ENCODE results near the gene FAM222A. TPM values are rescaled to one million over a fixed set of nuclear protein-coding genes. Genes with fewer than 3 reads are reported as not detected.

The FAM222A gene
- polyA plus RNA-seq, 1 experiment: 0.36 TPM

DNA sequence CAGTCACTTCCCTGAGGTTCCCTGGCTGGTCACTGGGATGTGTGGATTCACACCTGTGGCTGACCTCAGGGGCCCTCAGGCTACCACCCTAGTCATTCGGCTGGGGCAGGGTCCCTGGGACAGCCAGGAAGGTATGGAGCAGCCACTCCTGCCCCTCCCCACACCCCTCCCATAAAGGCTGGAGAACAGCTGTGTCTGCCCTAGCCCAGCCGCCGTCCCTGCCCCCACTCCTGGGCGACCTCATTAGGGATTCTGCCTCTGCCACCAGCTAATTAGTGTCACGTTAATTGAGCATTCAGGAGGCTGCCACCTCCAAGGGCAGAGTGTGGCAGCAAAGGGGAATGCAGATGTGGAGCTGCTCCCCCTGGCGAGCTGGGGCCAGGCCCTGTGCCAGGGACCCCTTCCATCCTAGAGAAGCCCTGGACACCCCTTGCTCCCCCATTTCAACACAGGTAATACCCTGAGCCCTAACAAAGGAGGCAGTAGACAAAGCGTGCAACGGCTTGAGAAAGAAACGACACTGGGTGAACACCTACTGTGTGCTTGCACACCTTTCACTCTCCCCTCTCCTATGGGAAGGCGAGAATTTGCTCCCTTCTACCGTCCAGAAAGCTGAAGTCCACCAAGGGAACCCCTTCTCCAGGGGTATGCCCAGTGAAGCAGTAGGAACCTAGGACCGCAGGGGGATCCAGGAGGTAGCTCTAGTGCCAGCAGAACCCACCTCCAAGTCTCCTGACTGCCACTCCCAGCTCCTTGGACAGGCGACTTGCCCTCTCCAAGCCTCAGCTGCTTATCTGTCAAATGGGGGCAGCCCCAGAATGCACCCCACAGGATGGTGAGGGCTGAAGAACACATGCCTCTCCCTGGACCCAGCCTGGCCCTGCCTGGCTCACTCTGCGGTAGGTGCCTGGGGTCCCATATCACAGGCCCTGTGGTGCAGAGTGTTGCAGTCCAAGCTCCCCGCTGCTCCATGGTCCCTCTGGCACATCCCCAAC is 45.1 kb downstream of the FAM222A start:
- no peak for DNase-seq (ENCODE audit: low read depth)
- Histone ChIP-seq H3K27me3 (ENCODE audit: control insufficient read depth, insufficient read depth, low read length) (peaks cover 2% of the 10 kb centered on the region; the same call in 1 of the 2 replicates), H3K4me3 (ENCODE audit: low read depth, low read length) (no peak overlapping the region), H3K36me3 (ENCODE audit: control insufficient read depth, insufficient read depth, low read length) (no peaks in the 10 kb centered on the region)
- TF ChIP-seq, protein P1, sequence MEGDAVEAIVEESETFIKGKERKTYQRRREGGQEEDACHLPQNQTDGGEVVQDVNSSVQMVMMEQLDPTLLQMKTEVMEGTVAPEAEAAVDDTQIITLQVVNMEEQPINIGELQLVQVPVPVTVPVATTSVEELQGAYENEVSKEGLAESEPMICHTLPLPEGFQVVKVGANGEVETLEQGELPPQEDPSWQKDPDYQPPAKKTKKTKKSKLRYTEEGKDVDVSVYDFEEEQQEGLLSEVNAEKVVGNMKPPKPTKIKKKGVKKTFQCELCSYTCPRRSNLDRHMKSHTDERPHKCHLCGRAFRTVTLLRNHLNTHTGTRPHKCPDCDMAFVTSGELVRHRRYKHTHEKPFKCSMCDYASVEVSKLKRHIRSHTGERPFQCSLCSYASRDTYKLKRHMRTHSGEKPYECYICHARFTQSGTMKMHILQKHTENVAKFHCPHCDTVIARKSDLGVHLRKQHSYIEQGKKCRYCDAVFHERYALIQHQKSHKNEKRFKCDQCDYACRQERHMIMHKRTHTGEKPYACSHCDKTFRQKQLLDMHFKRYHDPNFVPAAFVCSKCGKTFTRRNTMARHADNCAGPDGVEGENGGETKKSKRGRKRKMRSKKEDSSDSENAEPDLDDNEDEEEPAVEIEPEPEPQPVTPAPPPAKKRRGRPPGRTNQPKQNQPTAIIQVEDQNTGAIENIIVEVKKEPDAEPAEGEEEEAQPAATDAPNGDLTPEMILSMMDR (IDR thresholded peaks at IDR 0.05; ENCODE audit: insufficient read depth, low read depth, low read length): no peak
- CTCF ChIA-PET: no interaction called here
- POLR2A ChIA-PET: no interaction called here

DNA sequence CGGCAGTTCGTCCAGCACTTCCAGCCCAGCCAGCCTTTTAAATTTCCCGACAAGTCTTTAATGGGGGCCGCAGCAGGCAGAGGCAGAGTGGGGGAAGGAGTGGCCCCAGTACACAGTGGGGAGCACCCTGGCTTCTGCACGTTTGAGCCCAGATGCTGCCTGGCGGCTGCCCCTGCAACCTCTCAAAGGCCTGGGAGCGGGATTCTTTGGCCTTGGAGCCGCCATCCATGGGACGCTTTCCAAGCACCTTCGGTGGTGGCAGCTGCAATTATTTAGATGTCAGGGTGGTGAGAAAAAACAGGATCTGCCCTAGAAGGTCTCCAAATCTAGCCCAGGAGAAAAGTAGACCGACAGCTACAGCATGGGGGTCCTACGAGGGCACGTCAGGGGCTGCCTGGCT is 46.0 kb downstream of the FAM222A start:
- POLR2A ChIA-PET: no interaction called here
- CTCF ChIA-PET: no interaction called here
- Histone ChIP-seq H3K36me3 (ENCODE audit: control insufficient read depth, insufficient read depth, low read length) (no peaks in the 10 kb centered on the region), H3K4me3 (ENCODE audit: low read depth, low read length) (no peak overlapping the region), H3K27me3 (ENCODE audit: control insufficient read depth, insufficient read depth, low read length) (peaks cover 2% of the 10 kb centered on the region; the same call in 1 of the 2 replicates)
- TF ChIP-seq, protein P1 (IDR thresholded peaks at IDR 0.05; ENCODE audit: insufficient read depth, low read depth, low read length): no peak
- no peak for DNase-seq (ENCODE audit: low read depth)

DNA sequence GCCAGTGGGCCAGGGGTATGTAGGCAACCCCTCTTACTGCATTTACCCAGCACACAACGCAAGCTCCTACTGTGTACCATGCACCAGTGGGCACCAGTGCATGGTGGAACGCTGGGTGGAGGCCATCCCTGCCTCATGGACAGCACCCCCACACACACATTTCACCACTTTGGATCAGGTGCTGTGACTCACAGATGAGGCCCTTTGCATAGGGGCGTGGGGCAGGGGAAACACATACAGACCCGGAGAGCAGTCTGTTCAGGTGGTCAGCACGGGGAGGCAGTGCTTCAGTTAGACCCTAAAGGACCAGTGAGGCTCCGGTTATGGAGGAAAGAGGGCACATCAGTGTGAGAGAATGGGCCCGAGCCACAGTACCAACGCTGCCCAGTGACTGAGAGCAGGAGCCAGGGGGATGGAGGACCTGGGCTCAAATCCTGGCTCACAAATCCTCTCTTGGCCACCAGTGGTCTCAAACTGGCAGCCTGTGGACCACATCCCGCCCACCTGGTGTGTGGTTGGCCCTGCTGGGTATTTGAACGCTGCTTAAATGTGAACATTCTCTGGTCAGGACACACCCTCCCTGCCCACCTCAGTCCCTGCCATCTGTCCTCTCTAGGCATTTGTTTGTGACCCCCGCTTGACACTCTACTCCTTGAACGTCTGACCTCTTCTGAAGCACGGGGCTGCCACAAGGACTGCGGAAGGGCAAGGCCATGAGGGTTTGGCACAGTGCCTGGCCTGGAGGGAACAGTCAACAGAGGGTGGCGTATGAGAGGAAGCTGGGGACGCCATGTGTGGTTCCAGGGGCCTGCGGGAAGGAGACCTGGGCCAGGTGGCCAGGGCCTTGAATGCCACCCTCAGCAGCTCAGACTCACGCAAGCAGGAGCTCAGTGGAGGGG is 46.7 kb downstream of the FAM222A start:
- CTCF ChIA-PET: interaction anchor here (1.4 kb wide), 2 partner anchors 22 to 162 kb away, joined by 3 read pairs; no protein-coding TSS in a partner anchor
- no peak for DNase-seq (ENCODE audit: low read depth)
- H3K27me3 ChIP-seq (ENCODE audit: control insufficient read depth, insufficient read depth, low read length): peaks cover 2% of the 10 kb centered on the region; the same call in 1 of the 2 replicates
- POLR2A ChIA-PET: no interaction called here
- H3K4me3 ChIP-seq (ENCODE audit: low read depth, low read length): no peak overlapping the region
- TF ChIP-seq, protein P1 (IDR thresholded peaks at IDR 0.05; ENCODE audit: insufficient read depth, low read depth, low read length): no peak
- no peaks in the 10 kb centered on the region for H3K36me3 ChIP-seq (ENCODE audit: control insufficient read depth, insufficient read depth, low read length)

DNA sequence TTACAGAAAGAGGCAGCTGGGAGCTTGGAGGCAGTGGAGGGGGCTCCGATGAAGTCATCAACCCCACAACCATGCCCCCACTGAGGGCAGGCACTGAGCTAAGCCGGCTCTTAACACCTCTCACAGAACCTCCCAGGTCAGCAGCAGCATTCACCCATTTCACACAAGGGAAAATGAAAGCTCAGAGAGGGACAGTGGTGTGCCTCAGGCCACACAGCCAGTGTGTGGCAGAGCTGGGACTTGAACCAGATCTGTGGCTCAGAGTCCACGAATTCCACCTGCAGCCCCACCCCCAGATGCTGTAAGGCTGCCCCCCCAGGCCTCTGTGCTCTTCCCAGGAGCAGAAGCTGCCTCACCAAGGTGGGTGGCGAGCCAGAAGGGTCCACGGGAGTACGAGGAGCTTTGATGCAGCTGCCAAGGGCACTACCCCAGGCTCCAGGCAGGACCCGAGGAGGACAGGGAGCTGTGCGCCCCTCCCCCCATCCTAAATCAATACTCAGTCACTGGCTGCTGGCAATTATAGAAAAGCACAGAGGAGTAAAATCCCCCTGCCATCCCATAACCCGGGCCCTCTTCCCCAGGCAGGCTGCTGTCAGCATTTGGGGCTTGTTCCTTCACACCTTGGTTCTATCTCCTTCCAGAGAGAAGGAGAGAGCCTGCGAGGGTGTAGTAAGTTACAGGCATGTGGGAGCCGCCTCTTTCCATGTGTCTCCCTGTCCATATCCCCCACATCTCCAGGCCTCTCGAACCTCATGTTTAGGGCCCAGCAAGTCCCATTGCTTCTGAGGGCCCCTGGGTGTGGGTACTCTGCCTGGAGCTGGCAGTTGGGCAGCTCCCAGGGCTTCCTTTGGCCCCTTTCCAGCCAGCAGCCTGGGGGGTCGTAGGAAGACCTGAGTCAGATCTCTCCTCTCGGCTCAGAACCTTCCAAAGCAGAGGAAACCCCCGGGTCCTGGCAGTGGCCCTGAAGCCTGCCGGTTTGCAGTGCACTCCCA is 47.6 kb downstream of the FAM222A start:
- TF ChIP-seq, protein P1 (IDR thresholded peaks at IDR 0.05; ENCODE audit: insufficient read depth, low read depth, low read length): no peak
- peaks cover 2% of the 10 kb centered on the region; the same call in 1 of the 2 replicates for H3K27me3 ChIP-seq (ENCODE audit: control insufficient read depth, insufficient read depth, low read length)
- CTCF ChIA-PET: interaction anchor here (1.4 kb wide), 2 partner anchors 23 to 163 kb away, joined by 3 read pairs; no protein-coding TSS in a partner anchor
- no peak for DNase-seq (ENCODE audit: low read depth)
- H3K4me3 ChIP-seq (ENCODE audit: low read depth, low read length): no peak overlapping the region
- POLR2A ChIA-PET: no interaction called here
- H3K36me3 ChIP-seq (ENCODE audit: control insufficient read depth, insufficient read depth, low read length): no peaks in the 10 kb centered on the region
